HepG2 (cell line): ENCODE data around the gene BRSK2. TPM values are rescaled to one million over a fixed set of nuclear protein-coding genes. Genes with fewer than 3 reads are reported as not detected.

Experiments used
- ATAC-seq: fragments of 200-7000 bp; cut with Tn5 transposase; 3 replicates; pipeline ENCODE4 v1.9.1; 2020; ENCODE audit warnings: mild to moderate bottlenecking, moderate library complexity
- BruUV-seq: library from RNA; stranded (reverse); fragments of 400-500 nt; replicated peaks from 2 replicates; lab custom pipeline; 2021; lab: Mats Ljungman, UMichigan
- CTCF ChIA-PET: fragments of 300-600 bp; formaldehyde crosslinking; extraction: SDS; loops from one replicate; lab custom pipeline; 2021; ENCODE audit warnings: low total read pairs, inconsistent platforms, low intra/inter-chr PET ratio; lab: Yijun Ruan, JAX
- POLR2A ChIA-PET: fragments of 350-600 bp; sonication (Branson Sonifier 250); formaldehyde crosslinking; loops from one replicate; lab custom pipeline; 2020; ENCODE audit warnings: antibody characterized with exemption, inconsistent platforms; lab: Yijun Ruan, JAX
- DNase-seq: peaks from one replicate; pipeline ENCODE4 v3.0.0-alpha.2; 2015; ENCODE audit warnings: low spot score
- FAIRE-seq: peaks from 3 replicates; lab custom pipeline; 2011; peaks lifted over from hg19 to GRCh38; lab: Jason Lieb, UNC
- H2AFZ ChIP-seq: one replicate; pipeline ENCODE4 v1.6.1; 2011; ENCODE audit warnings: low read length, inconsistent platforms
- H3K27ac ChIP-seq: fragments of 300-600 bp; 3 replicates; pipeline ENCODE4 v1.8.0; 2011; ENCODE audit warnings: mixed run types, mild to moderate bottlenecking, mixed read lengths, low read length, inconsistent platforms; ENCODE audit not compliant: insufficient read depth; ENCODE audit errors: extremely low read length
- H3K27me3 ChIP-seq, 2 experiments: fragments of 200-600 bp in 1 of 2; 2 replicates in 1 of 2; 3 replicates in 1 of 2; pipeline versions ENCODE4 v1.6.0 to v1.8.0; 2011; ENCODE audit warnings: low read length in 2 of 2, mild to moderate bottlenecking in 2 of 2, moderate library complexity in 2 of 2, inconsistent platforms in 1 of 2; ENCODE audit not compliant: insufficient read depth in 2 of 2, control insufficient read depth in 1 of 2
- H3K36me3 ChIP-seq, 2 experiments: fragments of 200-600 bp in 1 of 2; replicated peaks in 1 of 2; 2 replicates in 1 of 2; 3 replicates in 1 of 2; pipeline versions ENCODE4 v1.5.1 to v1.8.0; 2011; ENCODE audit warnings: low read length in 2 of 2, inconsistent platforms in 1 of 2; ENCODE audit not compliant: insufficient read depth in 2 of 2, control insufficient read depth in 1 of 2
- H3K4me1 ChIP-seq: 2 replicates; pipeline ENCODE4 v1.5.1; 2012; ENCODE audit warnings: low read length, inconsistent platforms; ENCODE audit not compliant: insufficient read depth
- H3K4me2 ChIP-seq: 2 replicates; pipeline ENCODE4 v1.6.0; 2011; ENCODE audit warnings: low read depth, low read length, inconsistent platforms
- H3K4me3 ChIP-seq, 3 experiments: fragments of 200-600 bp in 1 of 3; sonication (generic), shearing (Covaris generic) in 1 of 3; replicated peaks in 1 of 3; 2 replicates each; pipeline ENCODE4 v1.5.1; 2011 to 2016; ENCODE audit warnings: low read length in 3 of 3, inconsistent platforms in 2 of 3, low read depth in 2 of 3, mild to moderate bottlenecking in 2 of 3, control low read depth in 1 of 3, mixed read lengths in 1 of 3; ENCODE audit not compliant: insufficient read depth in 1 of 3
- H3K79me2 ChIP-seq: one replicate; pipeline ENCODE4 v1.6.1; 2011; ENCODE audit warnings: low read length, inconsistent platforms; ENCODE audit not compliant: insufficient read depth
- H3K9ac ChIP-seq: 2 replicates; pipeline ENCODE4 v1.6.0; 2011; ENCODE audit warnings: mild to moderate bottlenecking, low read depth, low read length, inconsistent platforms; ENCODE audit not compliant: insufficient read depth
- H3K9me3 ChIP-seq: 2 replicates; pipeline ENCODE4 v1.5.1; 2012; ENCODE audit warnings: mild to moderate bottlenecking, low read length
- H4K20me1 ChIP-seq: 2 replicates; pipeline ENCODE4 v1.6.0; 2011; ENCODE audit warnings: inconsistent platforms, mild to moderate bottlenecking, low read length, moderate library complexity; ENCODE audit not compliant: insufficient read depth
- EEA1 ChIP-seq: sonication (generic); formaldehyde crosslinking; IDR thresholded peaks from 2 replicates; pipeline ENCODE4 v1.5.1; 2020; ENCODE audit warnings: mild to moderate bottlenecking, missing genetic modification reagents, borderline replicate concordance
- FOSL1 ChIP-seq: sonication (generic); formaldehyde crosslinking; IDR thresholded peaks from 2 replicates; pipeline ENCODE4 v1.9.0; 2021; ENCODE audit warnings: missing genetic modification reagents, borderline replicate concordance
- FOXO1 ChIP-seq: sonication (generic); formaldehyde crosslinking; IDR thresholded peaks from 2 replicates; pipeline ENCODE4 v1.4.0; 2020; ENCODE audit warnings: missing genetic modification reagents
- KMT2B ChIP-seq: IDR thresholded peaks from 2 replicates; pipeline ENCODE4 v1.6.1; 2016; ENCODE audit warnings: missing genetic modification reagents, missing compliant biosample characterization
- PITX1 ChIP-seq: sonication (generic); formaldehyde crosslinking; IDR thresholded peaks from 2 replicates; pipeline ENCODE4 v1.5.1; 2020; ENCODE audit warnings: mild to moderate bottlenecking, missing genetic modification reagents
- SP140L ChIP-seq: sonication (generic); formaldehyde crosslinking; IDR thresholded peaks from 2 replicates; pipeline ENCODE4 v1.4.0; 2020; ENCODE audit warnings: missing genetic modification reagents, borderline replicate concordance
- ZNF598 ChIP-seq: sonication (generic); formaldehyde crosslinking; IDR thresholded peaks from 2 replicates; pipeline ENCODE4 v1.5.1; 2020; ENCODE audit warnings: mild to moderate bottlenecking, missing genetic modification reagents, borderline replicate concordance
- ZNF644 ChIP-seq: IDR thresholded peaks from 2 replicates; pipeline ENCODE4 v1.6.1; 2016; ENCODE audit warnings: low read depth
- WGBS: methylation state at CpG from one replicate; pipeline ENCODE4 v1.1.6; 2017; ENCODE audit warnings: low lambda C conversion rate; 5-methylcytosine and 5-hydroxymethylcytosine counted together
- in situ Hi-C: cut with HindIII; loops from 2 replicates; pipeline ENCODE4 v1.10.0; 2017; ENCODE audit warnings: low pct_unique_long_range_greater_than_20kb; ENCODE audit not compliant: extremely low pct_ligation_motif_present
- intact Hi-C: fragments of 100-400 bp; cut with micrococcal nuclease; formaldehyde crosslinking; loops from one replicate; pipeline ENCODE4 v1.10.0; 2022; ENCODE audit not compliant: unreplicated experiment
- polyA plus RNA-seq, 8 experiments: library from polyadenylated mRNA; depleted of rRNA in 3 of 8; stranded (reverse) in 7 of 8; unstranded in 1 of 8; fragments of >200 nt; fragmentation: Illumina TruSeq in 4 of 8; extraction: Trizol in 4 of 8; gene quantifications; 2 replicates each; pipeline versions ENCODE4 v1.2.1 to v1.2.3, GENCODE V29; 2011 to 2016; ENCODE audit warnings: low read depth in 4 of 8, missing spikeins in 1 of 8, mixed read lengths in 1 of 8; ENCODE audit not compliant: insufficient read depth in 1 of 8
- total RNA-seq, 5 experiments: library from RNA; depleted of rRNA; stranded (reverse); fragments of >200 nt; fragmentation: Illumina TruSeq; extraction: Trizol; gene quantifications; 2 replicates each; pipeline ENCODE4 v1.2.3, GENCODE V29; 2016; ENCODE audit warnings: low read depth in 1 of 5
- TF ChIP-seq, protein P1 (sequence below): IDR thresholded peaks from 2 replicates; pipeline ENCODE4 v1.6.1; 2016; ENCODE audit warnings: missing compliant biosample characterization, missing genetic modification reagents, borderline replicate concordance
- TF ChIP-seq, protein P2 (sequence below): sonication (generic); formaldehyde crosslinking; IDR thresholded peaks from 2 replicates; pipeline ENCODE4 v1.5.0; 2020; ENCODE audit warnings: mild to moderate bottlenecking, missing genetic modification reagents, moderate library complexity
- TF ChIP-seq, protein P3 (sequence below): sonication (generic); formaldehyde crosslinking; IDR thresholded peaks from 2 replicates; pipeline ENCODE4 v1.5.1; 2020; ENCODE audit warnings: missing genetic modification reagents, mild to moderate bottlenecking, borderline replicate concordance

Gene BRSK2
- total and polyA plus RNA-seq, 2 of the 13 experiments (the other 11 are each of a cell fraction or from before 2014, with no cell fraction given) = 0.74 to 1.1 TPM

DNA sequence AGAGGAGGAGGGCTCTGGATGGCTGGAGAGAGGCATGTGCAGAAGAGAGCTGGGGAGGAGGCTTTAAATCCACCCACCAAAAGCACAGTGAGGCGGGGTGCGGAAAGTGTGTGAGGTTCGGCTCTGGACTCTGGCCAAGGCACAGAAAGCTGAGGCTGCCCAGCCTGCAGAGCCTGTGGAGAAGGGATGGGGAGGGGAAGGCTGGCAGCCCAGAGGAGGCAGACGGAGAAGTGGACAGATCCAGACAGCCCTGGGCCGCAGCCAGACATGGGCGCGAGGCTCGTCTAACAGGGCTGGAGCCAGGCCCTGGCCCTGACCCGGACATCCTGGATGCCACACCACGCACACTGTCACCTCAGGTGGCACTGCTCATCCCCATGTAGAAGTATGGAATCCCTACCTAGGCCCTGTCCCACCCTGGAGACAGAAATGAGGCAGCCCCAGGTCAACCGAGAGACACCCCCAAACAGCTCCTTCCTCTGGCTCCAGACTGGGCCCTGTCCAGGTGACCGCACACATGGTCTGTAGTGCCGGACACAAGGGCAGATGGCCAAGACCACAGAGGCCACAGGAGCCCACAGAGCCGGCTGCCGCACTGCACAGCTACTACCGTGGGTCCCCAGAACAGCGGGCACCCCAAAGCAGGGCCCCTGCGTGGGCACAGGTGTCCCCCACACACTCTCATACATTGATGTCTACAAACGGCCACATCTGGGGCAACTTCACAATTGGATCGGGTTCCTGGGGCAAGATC is 113.4 kb downstream of the BRSK2 start:
- Histone ChIP-seq H4K20me1 (peaks cover 9% of the 10 kb centered on the region; the same call in 1 of the 2 replicates), H3K9me3 (no peaks in the 10 kb centered on the region), H3K27me3 (no peaks in the 10 kb centered on the region), H3K9ac (no peak overlapping the region), H3K36me3 (no peaks in the 10 kb centered on the region; a peak in 1 of 5 replicates), H2AFZ (no peak overlapping the region), H3K4me1 (no peaks in the 10 kb centered on the region), H3K4me3 (no peak overlapping the region), H3K79me2 (no peaks in the 10 kb centered on the region), H3K27ac (no peak overlapping the region), H3K4me2 (no peak overlapping the region)
- whole genome bisulfite sequencing = 91% methylated on average over 4 of the region's 20 CpGs
- no peak for ATAC-seq
- BruUV-seq = no TSS peak
- no peak for DNase-seq
- intact Hi-C loops = no loop called here
- TF ChIP-seq ZNF598 (CRISPR knock-in tag) (no peak), EEA1 (CRISPR knock-in tag) (no peak), FOXO1 (CRISPR knock-in tag) (no peak), PITX1 (no peak), ZNF644 (CRISPR knock-in tag) (no peak), FOSL1 (no peak), SP140L (CRISPR knock-in tag) (no peak), KMT2B (CRISPR knock-in tag) (no peak)
- TF ChIP-seq, protein P1, sequence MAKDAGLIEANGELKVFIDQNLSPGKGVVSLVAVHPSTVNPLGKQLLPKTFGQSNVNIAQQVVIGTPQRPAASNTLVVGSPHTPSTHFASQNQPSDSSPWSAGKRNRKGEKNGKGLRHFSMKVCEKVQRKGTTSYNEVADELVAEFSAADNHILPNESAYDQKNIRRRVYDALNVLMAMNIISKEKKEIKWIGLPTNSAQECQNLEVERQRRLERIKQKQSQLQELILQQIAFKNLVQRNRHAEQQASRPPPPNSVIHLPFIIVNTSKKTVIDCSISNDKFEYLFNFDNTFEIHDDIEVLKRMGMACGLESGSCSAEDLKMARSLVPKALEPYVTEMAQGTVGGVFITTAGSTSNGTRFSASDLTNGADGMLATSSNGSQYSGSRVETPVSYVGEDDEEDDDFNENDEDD (CRISPR knock-in tag) = no peak
- TF ChIP-seq, protein P2, sequence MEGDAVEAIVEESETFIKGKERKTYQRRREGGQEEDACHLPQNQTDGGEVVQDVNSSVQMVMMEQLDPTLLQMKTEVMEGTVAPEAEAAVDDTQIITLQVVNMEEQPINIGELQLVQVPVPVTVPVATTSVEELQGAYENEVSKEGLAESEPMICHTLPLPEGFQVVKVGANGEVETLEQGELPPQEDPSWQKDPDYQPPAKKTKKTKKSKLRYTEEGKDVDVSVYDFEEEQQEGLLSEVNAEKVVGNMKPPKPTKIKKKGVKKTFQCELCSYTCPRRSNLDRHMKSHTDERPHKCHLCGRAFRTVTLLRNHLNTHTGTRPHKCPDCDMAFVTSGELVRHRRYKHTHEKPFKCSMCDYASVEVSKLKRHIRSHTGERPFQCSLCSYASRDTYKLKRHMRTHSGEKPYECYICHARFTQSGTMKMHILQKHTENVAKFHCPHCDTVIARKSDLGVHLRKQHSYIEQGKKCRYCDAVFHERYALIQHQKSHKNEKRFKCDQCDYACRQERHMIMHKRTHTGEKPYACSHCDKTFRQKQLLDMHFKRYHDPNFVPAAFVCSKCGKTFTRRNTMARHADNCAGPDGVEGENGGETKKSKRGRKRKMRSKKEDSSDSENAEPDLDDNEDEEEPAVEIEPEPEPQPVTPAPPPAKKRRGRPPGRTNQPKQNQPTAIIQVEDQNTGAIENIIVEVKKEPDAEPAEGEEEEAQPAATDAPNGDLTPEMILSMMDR (CRISPR knock-in tag) = no peak
- TF ChIP-seq, protein P3, sequence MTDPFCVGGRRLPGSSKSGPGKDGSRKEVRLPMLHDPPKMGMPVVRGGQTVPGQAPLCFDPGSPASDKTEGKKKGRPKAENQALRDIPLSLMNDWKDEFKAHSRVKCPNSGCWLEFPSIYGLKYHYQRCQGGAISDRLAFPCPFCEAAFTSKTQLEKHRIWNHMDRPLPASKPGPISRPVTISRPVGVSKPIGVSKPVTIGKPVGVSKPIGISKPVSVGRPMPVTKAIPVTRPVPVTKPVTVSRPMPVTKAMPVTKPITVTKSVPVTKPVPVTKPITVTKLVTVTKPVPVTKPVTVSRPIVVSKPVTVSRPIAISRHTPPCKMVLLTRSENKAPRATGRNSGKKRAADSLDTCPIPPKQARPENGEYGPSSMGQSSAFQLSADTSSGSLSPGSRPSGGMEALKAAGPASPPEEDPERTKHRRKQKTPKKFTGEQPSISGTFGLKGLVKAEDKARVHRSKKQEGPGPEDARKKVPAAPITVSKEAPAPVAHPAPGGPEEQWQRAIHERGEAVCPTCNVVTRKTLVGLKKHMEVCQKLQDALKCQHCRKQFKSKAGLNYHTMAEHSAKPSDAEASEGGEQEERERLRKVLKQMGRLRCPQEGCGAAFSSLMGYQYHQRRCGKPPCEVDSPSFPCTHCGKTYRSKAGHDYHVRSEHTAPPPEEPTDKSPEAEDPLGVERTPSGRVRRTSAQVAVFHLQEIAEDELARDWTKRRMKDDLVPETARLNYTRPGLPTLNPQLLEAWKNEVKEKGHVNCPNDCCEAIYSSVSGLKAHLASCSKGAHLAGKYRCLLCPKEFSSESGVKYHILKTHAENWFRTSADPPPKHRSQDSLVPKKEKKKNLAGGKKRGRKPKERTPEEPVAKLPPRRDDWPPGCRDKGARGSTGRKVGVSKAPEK (CRISPR knock-in tag) = no peak
- ChIA-PET POLR2A (no interaction called here), CTCF (no interaction called here)
- in situ Hi-C loops = no loop called here
- no peak for FAIRE-seq
